ENCODE results near the gene ARAP2.

GRCh38 chr4:36020351-36020750 lies 224.0 kb downstream of the ARAP2 start:
- TF ChIP-seq CTCF (IDR thresholded peaks at IDR 0.05) = no peak
- no peak for TF ChIP-seq POLR2A (IDR thresholded peaks at IDR 0.05)

Measured in lower leg skin (tissue), 3 donors.